Measurements from ENCODE around the gene MPPED1.

DNA sequence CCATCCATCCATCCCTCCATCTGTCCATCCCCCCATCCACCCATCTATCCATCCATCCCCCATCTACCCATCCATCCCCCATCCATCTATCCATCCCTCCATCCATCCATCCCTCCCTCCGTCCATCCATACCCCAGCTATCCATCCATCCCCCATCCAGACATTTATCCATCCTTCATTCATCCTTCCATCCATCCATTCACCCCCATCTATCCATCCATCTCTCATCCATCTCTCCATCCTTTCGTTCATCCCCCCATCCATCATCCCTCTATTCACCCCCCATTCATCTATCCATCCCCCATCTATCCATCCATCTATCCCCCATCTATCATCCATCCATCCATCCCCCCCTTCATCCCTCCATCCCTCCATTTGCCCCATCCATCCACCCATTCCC, 97.5 kb downstream of the MPPED1 start:
- TF ChIP-seq EZH2phosphoT487 (conservative IDR thresholded peaks at IDR 0.05; ENCODE audit: low read length) (no peak), CTCF (IDR thresholded peaks at IDR 0.05; ENCODE audit: insufficient read depth, low read length, poor library complexity, severe bottlenecking) (no peak)

Data from SU-DHL-6 (cell line).